ENCODE measurements around the gene HS3ST1.
A peak's percentile ranks its signal among the peaks of the same experiment; 100 is the strongest.

The HS3ST1 gene

DNA sequence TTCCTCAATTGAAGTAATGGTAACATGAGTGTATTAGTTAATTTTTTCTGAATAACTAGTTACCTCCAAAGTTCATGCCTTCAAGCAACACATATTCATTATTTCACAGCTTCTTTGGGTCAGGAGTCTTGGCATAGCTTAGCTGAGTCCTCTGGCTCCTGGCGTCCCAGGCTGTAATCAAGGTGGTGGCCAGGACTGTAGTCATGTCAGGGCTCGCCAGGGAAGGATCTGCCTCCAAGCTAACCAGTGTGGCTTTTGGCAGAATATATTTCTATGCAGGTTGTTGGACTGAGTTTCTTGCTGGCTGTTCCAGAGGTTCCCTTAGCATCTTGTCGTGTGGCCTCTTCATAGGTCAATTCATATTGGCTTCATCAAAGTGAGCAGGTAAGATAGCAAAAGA is 10.0 kb upstream of the HS3ST1 start:
- no peak for DNase-seq (ENCODE audit: insufficient read length, low spot score)
- no peak for TF ChIP-seq POU2F2 (IDR thresholded peaks at IDR 0.05; ENCODE audit: low read depth, low read length)
- no peak for TF ChIP-seq POLR2AphosphoS5 (IDR thresholded peaks at IDR 0.05; ENCODE audit: low read depth, low read length)
- no peak for TF ChIP-seq PAX5 (IDR thresholded peaks at IDR 0.05; ENCODE audit: insufficient read depth, low read length, severe bottlenecking)
- TF ChIP-seq POLR2A (IDR thresholded peaks at IDR 0.05; ENCODE audit: low read depth, low read length) = no peak
- no peak for TF ChIP-seq TAF1 (IDR thresholded peaks at IDR 0.05; ENCODE audit: low read depth, low read length)
- TF ChIP-seq SPI1 (IDR thresholded peaks at IDR 0.05; ENCODE audit: low read depth, low read length) = no peak
- FAIRE-seq = no peak

DNA sequence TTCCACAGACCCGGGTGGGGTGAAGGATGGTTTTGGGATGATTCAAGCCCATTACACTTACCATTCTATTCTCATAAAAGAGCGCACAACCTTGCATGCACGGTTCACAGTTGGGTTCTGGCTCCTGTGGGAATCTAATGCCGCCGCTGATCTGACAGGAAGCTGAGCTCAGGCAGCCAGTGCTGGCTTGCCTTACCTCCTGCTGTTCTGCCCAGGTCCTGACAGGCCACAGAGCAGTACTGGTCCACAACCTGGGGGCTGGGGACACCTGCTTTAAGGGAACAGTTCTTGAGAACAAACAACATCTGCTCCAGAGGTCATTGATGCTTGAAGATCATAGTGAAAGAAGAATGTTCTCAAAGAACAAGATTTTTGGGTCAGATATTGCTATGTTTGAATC is 8.0 kb upstream of the HS3ST1 start:
- TF ChIP-seq POU2F2 (IDR thresholded peaks at IDR 0.05; ENCODE audit: low read depth, low read length) (no peak), PAX5 (IDR thresholded peaks at IDR 0.05; ENCODE audit: insufficient read depth, low read length, severe bottlenecking) (no peak), POLR2A (IDR thresholded peaks at IDR 0.05; ENCODE audit: low read depth, low read length) (no peak), POLR2AphosphoS5 (IDR thresholded peaks at IDR 0.05; ENCODE audit: low read depth, low read length) (no peak), TAF1 (IDR thresholded peaks at IDR 0.05; ENCODE audit: low read depth, low read length) (no peak), SPI1 (IDR thresholded peaks at IDR 0.05; ENCODE audit: low read depth, low read length) (no peak)
- DNase-seq (ENCODE audit: insufficient read length, low spot score) (no peak), FAIRE-seq (peak; percentile 73)

DNA sequence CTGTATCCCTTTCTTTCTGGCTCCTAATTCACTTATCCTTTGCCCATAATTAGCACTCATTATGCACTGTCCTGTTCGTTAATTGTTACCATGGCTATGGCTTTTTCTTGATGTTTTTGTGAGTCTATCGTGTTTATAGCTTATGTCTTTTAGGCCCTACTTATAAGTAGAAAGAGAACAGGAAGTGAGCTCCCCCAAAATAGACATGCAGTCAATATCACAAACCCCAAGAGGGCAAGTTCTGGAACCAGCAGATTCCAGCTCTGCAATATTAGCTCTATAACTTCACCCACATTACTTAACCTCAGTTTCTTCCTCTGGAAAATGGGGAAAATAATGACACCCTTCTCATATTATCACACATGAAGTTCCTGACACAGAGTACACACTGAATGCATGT is 7.4 kb upstream of the HS3ST1 start:
- peak; percentile 50 for FAIRE-seq
- no peak for DNase-seq (ENCODE audit: insufficient read length, low spot score)
- TF ChIP-seq SPI1 (IDR thresholded peaks at IDR 0.05; ENCODE audit: low read depth, low read length) (peak; percentile 67), PAX5 (IDR thresholded peaks at IDR 0.05; ENCODE audit: insufficient read depth, low read length, severe bottlenecking) (no peak)

DNA sequence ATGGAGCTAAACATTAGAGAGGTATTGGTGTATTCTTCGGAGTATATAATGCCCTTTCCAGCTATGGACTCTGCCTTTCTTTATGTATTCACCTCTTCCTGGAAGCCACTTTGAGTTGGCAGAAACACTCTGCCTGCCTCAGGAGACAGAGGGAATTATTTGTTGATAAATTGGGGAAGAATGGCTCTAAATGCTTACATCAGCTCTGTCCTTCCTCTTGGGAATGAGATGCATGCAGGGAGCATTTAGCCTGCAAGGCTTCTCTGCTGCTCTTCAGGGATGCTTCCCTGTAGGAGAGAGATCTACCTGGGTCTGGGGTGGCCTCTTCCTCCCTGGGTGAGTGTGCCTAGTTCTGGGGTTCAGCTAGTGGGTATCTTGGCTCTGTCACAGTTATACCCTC is 6.9 kb upstream of the HS3ST1 start:
- DNase-seq (ENCODE audit: insufficient read length, low spot score) (no peak), FAIRE-seq (no peak)
- TF ChIP-seq POU2F2 (IDR thresholded peaks at IDR 0.05; ENCODE audit: low read depth, low read length) (no peak), SPI1 (IDR thresholded peaks at IDR 0.05; ENCODE audit: low read depth, low read length) (no peak), PAX5 (IDR thresholded peaks at IDR 0.05; ENCODE audit: insufficient read depth, low read length, severe bottlenecking) (no peak), POLR2AphosphoS5 (IDR thresholded peaks at IDR 0.05; ENCODE audit: low read depth, low read length) (no peak), POLR2A (IDR thresholded peaks at IDR 0.05; ENCODE audit: low read depth, low read length) (no peak), TAF1 (IDR thresholded peaks at IDR 0.05; ENCODE audit: low read depth, low read length) (no peak)

DNA sequence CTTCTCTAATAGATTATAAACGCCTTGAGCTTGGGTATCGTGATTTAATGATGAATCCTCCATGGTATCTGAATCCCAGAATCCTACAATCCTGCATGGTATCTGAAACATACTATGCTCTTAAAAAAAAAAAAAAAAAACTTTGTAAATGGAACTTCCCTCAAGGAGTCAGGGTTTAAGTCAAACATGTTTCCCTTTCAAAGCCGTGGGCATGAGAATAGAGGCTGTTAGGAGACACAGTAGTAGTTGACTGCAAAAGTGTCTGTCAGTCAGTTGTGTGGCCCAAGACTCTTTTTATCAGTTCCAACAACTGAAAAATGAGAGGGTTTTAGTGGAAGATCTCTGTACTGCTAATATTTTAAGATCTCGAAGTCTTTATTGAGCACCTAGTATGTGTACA is 2.4 kb upstream of the HS3ST1 start:
- DNase-seq (ENCODE audit: insufficient read length, low spot score) (no peak), FAIRE-seq (no peak)

DNA sequence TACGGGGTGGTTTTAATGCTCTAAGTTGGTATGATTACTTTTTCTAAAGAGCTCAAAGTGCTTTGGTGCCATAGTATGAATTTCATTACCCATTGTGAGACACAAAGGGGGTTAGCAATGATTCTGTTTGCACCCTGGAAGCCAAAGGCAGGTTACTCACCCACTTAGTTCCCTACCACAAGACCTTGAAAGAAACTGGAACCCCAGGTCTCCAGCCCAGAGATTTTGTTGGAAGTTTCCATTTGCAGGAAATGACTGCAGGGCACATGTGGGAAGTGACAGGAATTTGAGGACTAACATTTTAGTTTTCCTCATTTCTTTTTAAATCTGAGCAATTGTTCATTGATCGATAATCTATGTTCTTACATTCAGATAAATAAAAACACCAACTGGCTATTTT is 1.8 kb upstream of the HS3ST1 start:
- TF ChIP-seq POLR2AphosphoS5 (IDR thresholded peaks at IDR 0.05; ENCODE audit: low read depth, low read length) (no peak), POLR2A (IDR thresholded peaks at IDR 0.05; ENCODE audit: low read depth, low read length) (no peak), SPI1 (IDR thresholded peaks at IDR 0.05; ENCODE audit: low read depth, low read length) (no peak), TAF1 (IDR thresholded peaks at IDR 0.05; ENCODE audit: low read depth, low read length) (no peak), POU2F2 (IDR thresholded peaks at IDR 0.05; ENCODE audit: low read depth, low read length) (no peak), PAX5 (IDR thresholded peaks at IDR 0.05; ENCODE audit: insufficient read depth, low read length, severe bottlenecking) (no peak)

More for the DNA sequence above, 2.4 kb upstream of the HS3ST1 start:
- TF ChIP-seq PAX5 (IDR thresholded peaks at IDR 0.05; ENCODE audit: insufficient read depth, low read length, severe bottlenecking) (no peak), POLR2A (IDR thresholded peaks at IDR 0.05; ENCODE audit: low read depth, low read length) (no peak), POLR2AphosphoS5 (IDR thresholded peaks at IDR 0.05; ENCODE audit: low read depth, low read length) (no peak), SPI1 (IDR thresholded peaks at IDR 0.05; ENCODE audit: low read depth, low read length) (no peak), TAF1 (IDR thresholded peaks at IDR 0.05; ENCODE audit: low read depth, low read length) (no peak), POU2F2 (IDR thresholded peaks at IDR 0.05; ENCODE audit: low read depth, low read length) (no peak)

DNA sequence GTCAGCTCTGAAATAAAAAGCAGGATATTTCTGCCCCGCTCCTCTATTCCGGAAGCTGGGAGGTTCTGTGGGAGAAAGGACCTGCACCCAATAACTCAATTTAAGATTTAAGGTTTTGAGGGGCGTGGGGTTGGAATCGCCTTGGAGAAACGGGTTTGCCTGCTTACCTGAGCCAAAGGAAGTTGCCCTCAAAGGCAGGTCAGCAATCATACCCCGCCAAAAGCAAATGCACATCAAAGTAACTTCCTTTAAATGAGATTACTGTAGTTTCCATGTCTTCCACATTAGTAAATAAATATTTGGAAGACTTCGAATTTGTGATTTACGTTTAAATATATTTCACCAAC is 978 bp upstream of the HS3ST1 start:
- TF ChIP-seq POLR2AphosphoS5 (IDR thresholded peaks at IDR 0.05; ENCODE audit: low read depth, low read length) (no peak), PAX5 (IDR thresholded peaks at IDR 0.05; ENCODE audit: insufficient read depth, low read length, severe bottlenecking) (no peak)

More for the DNA sequence above, 1.8 kb upstream of the HS3ST1 start:
- DNase-seq (ENCODE audit: insufficient read length, low spot score) (no peak), FAIRE-seq (no peak)

DNA sequence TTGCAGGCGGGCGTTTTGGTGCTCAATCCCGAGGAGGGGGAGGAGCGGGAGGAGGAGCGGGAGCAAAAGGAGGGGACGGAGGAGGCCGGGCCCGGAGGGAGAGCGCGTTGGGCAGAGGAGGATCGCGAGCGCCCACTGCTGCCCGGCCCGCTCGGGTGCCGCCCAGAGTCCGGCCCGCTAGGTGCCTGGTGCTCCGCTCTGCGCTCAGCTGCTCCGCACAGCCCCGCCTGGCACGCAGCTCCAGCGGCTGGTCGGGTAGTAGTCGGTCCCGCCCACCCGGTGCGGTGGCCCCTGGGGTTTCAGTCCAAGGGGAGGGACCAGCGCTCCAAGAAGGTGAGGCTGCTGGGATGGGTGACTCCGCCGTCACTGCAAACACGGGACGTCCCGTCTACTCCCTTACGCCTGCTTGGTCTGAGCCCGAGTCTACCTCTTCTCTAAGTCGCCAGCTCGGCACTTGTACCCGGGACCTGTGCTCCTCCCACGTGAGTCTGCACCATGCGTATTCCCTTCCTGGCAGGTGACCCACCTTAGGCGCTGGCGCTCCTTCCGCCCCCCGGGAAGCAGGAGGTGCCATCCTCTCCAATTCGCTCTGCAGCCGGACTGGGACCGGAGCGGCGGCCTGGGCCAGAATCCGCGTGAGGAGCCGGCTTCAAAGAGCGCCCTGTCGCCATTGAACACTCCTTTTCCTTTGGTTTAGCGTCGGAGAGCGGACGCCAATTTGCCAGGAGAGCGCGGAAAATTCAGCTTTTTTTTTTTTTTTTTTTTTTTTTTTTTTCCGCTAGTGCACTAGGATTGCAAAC is 405 bp upstream of the HS3ST1 start:
- DNase-seq (ENCODE audit: insufficient read length, low spot score) = peak; percentile 67
- FAIRE-seq = peak; percentile 73
- no peak for TF ChIP-seq TAF1 (IDR thresholded peaks at IDR 0.05; ENCODE audit: low read depth, low read length)
- no peak for TF ChIP-seq POU2F2 (IDR thresholded peaks at IDR 0.05; ENCODE audit: low read depth, low read length)
- no peak for TF ChIP-seq SPI1 (IDR thresholded peaks at IDR 0.05; ENCODE audit: low read depth, low read length)
- TF ChIP-seq POLR2A (IDR thresholded peaks at IDR 0.05; ENCODE audit: low read depth, low read length) = no peak
- no peak for TF ChIP-seq POLR2AphosphoS5 (IDR thresholded peaks at IDR 0.05; ENCODE audit: low read depth, low read length)
- no peak for TF ChIP-seq PAX5 (IDR thresholded peaks at IDR 0.05; ENCODE audit: insufficient read depth, low read length, severe bottlenecking)

More for the DNA sequence above, 978 bp upstream of the HS3ST1 start:
- no peak for FAIRE-seq
- no peak for DNase-seq (ENCODE audit: insufficient read length, low spot score)

DNA sequence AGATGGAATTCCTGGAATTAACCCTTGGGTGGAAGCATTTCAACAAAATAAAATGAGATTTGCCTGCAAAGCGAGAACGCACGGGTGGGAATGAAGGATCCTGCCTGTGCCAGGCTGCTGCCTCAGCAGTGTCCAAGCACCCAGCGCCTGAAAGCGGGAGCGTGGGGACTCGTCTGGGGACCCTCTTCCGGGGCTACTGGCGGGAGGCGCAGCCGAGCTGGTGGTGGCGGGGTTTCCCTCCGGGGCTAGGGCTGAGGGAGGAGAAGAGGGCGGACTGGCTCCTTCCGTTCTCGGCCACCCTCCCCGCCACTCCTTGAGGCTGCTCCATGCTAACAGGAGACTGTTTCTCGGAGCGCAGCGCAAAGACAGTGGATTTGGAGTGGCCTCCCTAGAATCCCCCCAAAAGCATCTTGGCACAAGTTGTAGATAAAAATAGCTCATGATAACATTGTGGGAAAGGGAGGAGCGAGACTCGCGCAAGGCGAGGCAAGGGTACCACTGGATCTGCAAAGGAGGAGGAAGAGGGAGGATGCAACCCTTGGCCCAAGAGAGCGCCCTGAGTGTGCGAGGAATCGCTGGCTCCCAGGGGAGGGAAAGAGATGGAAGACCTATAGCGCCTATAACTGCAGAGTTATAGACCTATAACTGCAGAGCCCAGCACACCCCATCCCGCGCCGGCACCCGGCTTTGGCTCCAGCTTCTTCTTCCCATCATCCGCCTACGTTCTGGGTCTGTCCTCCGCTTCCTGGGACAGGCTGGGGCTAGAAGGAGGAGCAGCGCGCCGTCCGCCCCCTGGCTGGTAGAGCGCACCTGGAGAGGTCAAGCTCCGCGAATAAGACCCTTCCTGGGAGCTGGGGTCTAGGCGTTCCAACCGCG is 1.3 kb downstream of the HS3ST1 start:
- TF ChIP-seq POLR2A (IDR thresholded peaks at IDR 0.05; ENCODE audit: low read depth, low read length) (no peak), POLR2AphosphoS5 (IDR thresholded peaks at IDR 0.05; ENCODE audit: low read depth, low read length) (no peak), SPI1 (IDR thresholded peaks at IDR 0.05; ENCODE audit: low read depth, low read length) (no peak), TAF1 (IDR thresholded peaks at IDR 0.05; ENCODE audit: low read depth, low read length) (no peak), POU2F2 (IDR thresholded peaks at IDR 0.05; ENCODE audit: low read depth, low read length) (no peak), PAX5 (IDR thresholded peaks at IDR 0.05; ENCODE audit: insufficient read depth, low read length, severe bottlenecking) (no peak)
- DNase-seq (ENCODE audit: insufficient read length, low spot score) = no peak
- FAIRE-seq = no peak

Data from GM12891 (cell line).